Activated CD4-positive, CD25-positive, alpha-beta regulatory T cell treated with anti-CD3 and anti-CD28 coated beads, Interleukin-2, amount 50 U/mL, for 72 hours (primary cell): ENCODE results near the gene EFCAB6.

Experiments
- DNase-seq: peaks from one replicate; pipeline ENCODE4 v3.0.0; 2021

EFCAB6 gene

DNA sequence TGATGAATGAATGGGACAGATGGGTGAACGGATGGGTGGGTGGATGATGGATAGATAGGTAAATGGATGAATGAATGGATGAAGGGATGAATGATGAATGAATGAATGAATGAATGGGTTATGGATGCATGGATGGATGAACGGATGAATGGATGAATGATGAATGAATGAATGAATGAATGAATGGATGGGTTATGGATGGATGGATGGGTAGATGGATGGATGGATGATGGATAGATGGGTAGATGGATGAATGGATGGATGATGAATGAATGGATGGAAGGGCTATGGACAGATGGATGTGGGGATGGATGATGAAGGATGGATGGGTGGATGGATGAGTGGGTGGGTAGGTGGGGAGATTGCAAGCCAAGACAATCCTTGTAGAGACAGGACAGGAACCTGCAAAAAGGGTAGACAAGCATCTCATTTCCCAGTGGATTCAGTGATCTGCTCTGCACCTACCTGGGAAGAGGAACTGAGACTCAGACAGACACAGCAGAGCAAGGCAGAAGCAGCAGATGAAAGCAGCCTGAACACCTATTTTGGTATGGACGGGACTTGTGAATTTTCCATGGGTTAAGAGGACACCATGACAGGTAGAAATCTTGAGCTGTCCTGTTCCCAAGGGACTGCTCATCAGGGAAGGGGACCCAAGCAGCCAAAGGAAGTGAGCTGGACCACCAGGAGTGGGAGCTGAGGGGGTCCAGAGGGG, 68.0 kb downstream of the EFCAB6 start:
- DNase-seq: no peak

DNA sequence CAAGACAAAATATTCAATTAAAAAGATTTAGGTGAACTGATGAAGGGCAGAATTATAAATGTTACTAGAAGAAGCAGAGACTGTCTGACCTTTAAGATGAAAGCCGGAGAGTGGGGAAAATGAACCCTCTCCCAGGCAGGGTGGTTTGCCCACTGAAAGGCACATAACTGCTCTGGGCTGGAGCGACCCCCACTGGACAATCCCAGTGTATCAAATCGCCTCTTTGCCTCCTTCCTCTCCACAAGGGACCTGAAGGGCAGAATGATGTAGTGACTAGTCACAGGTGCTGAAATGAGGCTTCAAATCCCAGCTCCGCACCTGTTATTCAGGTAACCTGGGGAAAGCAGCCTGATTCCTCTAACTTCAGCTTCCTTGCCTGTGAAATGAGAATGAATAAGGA, 69.0 kb downstream of the EFCAB6 start:
- DNase-seq: no peak

DNA sequence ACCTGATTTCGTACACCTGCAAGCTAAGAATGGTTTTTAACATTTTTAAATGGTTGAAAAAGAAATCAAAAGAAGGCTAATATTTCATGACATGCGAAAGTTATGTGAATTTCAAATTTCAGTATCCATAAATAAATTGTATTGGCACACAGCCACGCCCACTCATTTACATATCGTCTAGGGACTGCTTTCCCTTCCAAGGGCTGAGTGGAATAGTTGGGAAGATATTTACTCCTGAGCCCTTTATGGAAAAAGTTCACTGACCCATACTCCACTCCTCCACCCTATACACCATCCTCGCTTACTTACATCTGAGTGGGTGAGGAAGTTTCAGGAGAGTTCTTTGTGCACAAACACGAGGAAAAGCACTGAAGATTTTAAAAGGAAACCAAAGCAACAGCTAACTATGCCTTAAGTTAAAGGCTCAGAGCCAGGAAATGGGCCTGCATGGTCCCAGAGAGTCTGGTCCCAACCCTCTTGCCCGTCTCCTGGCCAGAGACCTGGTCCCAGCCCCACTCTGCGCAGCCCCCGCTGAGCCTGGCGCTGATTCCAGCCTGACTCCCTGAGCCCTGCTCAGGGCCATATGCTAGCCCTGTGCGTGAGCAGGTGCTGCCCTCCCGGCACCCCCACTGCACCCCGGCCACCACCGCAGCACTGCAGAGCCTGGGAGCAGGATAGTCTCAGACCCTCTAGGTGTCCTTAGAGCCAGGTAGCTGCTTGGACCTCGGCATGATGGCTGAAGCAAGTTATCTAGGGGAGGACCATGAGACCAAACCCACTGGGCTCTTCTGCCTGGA, 69.8 kb downstream of the EFCAB6 start:
- DNase-seq: no peak

GRCh38 chr22:43740587-43741270, 71.4 kb downstream of the EFCAB6 start:
- DNase-seq: no peak

- no peak for DNase-seq
Measured at GRCh38 chr22:43739851-43740379, 72.2 kb downstream of the EFCAB6 start.

DNA sequence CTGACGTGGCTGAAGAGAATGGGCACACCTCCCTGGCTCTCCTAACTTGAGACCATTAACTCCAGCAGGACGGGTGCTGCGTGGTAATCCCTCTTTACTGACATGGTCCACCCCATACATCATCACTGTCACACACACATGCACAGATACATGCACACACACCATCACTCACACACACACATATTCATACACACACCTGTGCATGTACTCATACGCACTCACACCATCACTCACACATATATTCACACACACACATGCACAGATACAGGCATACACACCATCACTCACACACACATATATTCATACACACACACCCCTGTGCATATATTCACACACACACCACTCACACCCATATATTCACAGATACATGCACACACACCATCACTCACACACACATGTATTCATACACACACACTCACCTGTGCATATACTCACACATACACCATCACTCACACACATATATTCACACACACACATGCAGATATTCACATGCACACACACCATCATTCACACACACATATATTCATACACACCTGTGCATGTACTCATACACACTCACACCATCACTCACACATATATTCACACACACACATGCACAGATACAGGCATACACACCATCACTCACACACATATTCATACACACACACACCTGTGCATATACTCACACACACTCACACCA, 74.8 kb downstream of the EFCAB6 start:
- DNase-seq: no peak

GRCh38 chr22:43736651-43737050, 75.5 kb downstream of the EFCAB6 start:
- DNase-seq: no peak

DNA sequence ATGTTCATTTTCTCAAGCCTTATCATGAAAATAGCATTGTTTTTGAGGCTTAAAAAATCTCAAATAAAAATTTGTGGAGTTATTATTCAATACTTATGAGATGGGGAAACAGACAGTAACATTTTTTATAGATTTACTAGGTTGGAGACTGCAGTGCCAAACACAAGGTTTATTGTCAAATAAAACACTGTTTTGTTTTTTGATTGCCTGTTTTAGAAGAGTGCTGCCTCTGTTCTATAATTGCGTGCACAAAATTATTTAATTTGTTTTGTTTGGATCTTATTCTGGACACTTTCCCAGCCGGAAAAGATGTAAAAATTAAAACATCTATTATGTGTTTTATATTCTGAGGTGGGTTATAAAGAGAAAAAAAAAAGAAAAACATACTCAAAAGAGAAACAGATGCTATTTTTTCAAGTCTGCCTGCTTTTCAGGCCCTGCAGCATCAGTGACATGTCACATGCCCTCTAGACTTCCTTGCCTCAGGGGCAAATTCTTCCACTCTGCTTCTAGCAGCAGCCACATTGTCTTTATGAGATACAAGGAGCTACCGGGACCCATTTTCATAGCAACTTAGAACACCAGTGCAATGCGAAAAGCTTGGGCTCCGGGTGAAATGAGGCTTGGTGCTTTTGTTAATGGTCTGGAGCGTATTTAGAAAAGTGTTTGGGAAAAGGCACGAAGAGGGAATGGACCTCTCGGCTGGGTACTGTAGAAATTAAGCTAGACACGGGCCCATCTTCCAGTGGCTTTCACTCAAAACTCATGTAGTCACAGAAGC, 77.5 kb downstream of the EFCAB6 start:
- DNase-seq: no peak

DNA sequence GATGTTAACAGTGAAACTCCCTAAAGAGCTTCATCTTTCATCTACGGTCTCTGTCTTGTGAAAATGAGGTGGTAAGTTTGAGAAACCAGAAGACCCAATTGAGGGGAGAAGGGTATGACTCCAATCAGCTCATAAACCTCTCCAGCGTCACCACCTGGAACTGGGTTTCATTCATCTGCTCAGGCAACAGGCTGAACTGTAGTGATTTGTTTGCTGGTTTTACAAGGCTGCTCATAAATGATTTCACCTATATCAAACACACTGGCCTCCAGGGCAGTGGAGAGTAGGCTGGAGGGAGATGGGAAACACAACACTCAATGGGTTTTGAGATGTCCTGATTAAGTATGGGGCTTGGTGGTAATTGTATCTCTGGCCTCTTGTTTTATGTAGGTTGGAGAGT, 79.0 kb downstream of the EFCAB6 start:
- DNase-seq: no peak

DNA sequence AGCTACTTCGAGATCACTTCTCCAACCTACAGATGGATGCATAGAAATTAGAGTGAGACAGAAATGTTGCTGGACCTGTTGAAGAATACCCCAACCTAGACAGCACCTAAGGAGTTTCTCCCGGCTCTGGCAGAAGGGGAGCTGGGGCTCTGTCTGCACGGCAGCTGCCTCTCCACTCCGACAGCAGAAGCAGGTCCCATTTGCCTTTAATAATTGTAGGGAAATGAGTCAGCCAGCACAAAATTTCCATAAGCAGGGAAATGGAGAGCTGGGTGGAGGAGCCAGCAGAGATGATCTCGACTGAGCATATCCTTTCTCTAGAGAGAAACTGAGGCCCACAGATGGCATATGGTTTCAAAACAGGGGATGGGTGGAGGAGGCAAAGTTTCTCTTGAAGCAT, 80.1 kb downstream of the EFCAB6 start:
- DNase-seq: no peak

DNA sequence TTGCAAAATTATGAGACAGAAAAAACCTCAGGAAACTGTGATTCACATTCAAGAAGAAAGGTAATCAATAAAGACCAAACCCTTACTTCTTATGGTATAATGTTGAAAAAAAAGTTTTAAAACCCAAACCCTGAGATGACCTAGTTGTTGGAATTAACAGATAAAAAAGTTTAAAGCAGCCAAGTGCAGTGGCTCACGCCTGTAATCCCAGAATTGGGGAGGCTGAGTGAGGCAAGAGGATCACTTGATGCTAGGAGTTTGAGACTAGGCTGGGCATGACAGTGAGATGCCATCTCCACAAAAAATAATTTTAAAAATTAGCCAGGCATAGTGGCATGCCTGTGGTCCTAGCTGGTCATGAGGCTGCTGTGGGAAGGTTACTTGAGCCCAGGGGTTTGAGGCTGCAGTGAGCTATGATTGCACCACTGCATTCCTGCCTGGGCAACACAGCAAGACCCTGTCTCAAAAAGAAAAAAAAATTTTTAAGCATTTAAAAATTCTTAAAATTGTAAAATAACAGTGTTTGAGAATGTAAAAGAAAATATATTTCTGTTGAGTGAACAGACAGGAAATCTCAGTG, 85.1 kb downstream of the EFCAB6 start:
- DNase-seq: no peak

DNA sequence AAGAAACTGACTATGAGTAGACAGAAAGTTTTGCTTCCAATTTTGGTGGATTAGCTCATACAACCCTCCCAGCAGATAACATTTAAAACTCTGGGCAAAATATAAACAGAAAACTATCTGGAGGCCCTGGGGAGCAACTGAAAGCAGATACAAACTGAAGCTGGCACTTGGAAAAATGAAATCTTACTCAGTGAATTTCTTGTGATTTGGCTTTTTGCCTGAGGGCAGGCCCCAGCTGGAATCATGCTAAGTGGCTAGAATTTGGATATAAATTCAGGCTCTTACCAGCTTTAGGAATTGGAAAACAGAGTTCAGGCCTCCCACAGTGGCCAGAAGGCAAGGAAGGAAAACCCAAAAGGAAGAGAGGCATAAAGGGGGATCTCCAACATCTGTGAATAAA, 85.8 kb downstream of the EFCAB6 start:
- DNase-seq: no peak

GRCh38 chr22:43723816-43724215, 88.3 kb downstream of the EFCAB6 start:
- DNase-seq: no peak

DNA sequence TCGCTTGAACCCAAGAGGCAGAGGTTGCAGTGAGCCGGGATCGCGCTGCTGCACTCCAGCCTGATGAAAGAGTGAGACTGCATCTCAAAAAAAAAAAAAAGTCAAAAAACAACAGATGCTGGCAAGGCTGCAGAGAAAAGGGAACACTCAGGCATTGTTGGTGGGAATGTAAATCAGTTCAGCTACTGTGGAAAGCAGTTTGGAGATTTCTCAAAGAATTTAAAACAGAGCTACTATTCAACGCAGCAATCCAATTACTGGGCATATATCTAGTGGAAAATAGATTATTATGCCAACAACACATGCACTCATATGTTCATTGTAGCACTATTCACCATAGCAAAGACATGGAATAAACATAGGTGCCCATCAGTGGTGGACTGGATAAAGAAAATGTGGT, 89.7 kb downstream of the EFCAB6 start:
- no peak for DNase-seq

- no peak for DNase-seq
Measured at GRCh38 chr22:43720716-43721115, 91.4 kb downstream of the EFCAB6 start.

DNA sequence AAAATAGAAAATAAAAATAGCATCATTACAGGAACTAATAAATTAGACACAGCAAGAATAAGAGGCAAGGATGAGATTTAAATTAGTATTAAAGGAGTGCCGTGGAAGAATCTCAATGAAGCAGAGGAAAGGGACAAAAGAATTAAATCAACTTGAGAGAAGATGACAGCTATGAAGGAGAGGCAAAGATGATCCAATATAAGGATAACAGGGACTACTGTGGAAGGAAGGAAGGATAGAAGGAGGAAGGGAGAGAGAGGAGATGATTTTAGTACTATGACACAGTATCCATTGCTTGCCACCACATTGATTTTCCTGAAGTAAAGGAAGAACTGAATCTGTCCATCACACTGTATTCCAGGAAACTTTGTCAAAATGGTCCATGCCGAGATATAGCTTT, 98.0 kb downstream of the EFCAB6 start:
- no peak for DNase-seq

GRCh38 chr22:43711681-43712080, 100.4 kb downstream of the EFCAB6 start:
- no peak for DNase-seq

DNA sequence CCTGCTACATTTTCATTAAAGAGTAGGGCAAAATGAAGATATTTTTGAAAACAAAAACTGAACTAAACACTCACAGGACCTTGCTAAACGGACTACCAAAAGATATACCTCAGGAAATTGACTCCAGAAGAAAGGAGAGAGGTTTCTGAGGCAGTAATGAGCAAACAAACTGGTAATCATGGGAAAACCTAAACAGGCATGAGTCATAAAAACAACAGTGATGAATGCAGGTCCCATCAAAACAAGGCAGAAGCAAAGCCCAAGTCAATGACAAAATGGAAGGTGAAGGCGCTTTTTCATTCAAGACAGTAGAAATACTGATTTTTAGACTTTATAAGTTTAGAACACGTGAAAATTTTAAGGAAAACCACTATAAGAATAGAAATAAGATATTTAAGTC, 104.5 kb downstream of the EFCAB6 start:
- DNase-seq: no peak

GRCh38 chr22:43706571-43707328, 105.4 kb downstream of the EFCAB6 start:
- no peak for DNase-seq

DNA sequence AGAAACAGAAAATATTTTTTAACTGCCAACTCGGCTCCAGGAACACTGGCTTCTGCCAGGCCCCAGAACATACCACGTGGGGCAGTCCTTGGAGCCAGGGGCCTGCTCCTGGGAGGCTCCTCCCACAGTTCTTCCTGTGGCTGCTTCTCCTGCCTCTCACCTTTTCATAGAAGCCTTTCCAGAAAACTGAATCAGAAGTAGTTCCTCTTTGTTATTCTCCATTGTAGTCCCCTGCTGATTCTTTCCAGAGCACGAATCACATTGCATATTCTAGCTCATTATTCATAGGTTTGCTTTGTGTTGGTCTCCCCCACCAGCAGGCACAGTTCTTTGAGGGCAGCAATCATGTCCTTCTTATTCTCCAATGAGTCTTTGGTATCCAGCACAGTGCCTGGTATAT, 106.0 kb downstream of the EFCAB6 start:
- no peak for DNase-seq

- DNase-seq: no peak
Measured at GRCh38 chr22:43704051-43704450, 108.1 kb downstream of the EFCAB6 start.
